ENCODE results near the gene POTEI.
"Not testable (repeated sequence)": the region's sequence is repeated elsewhere in the genome, so short reads cannot be mapped to it uniquely, and the experiment has no call there.

POTEI gene

DNA sequence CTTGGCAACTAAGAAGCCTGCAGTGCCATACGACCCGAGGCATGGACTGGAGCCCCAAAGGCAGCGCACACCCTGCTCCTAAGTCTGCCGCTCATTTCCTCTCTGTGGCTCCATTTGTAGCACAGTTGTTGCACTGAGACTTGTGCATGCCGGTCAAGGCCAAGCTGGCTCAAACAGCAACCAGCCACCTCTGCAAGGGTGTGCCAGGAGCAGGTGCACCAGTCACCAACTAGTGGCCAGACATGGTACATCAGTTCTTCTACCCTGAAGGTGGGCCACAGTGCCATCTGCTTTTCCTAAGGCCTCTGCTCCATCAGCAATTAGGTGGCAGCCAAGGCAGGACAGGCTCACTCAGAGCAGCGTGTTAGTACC lies 54.4 kb downstream of the POTEI start:
- DNase-seq = peak; percentile 4

- not testable (repeated sequence) for DNase-seq
These were observed 55.0 kb downstream of the POTEI start for GRCh38 chr2:130453955-130454711.

- DNase-seq = not testable (repeated sequence)
These were observed 56.2 kb downstream of the POTEI start for GRCh38 chr2:130452897-130453296.

GRCh38 chr2:130451823-130452222 lies 57.3 kb downstream of the POTEI start:
- not testable (repeated sequence) for DNase-seq

GRCh38 chr2:130451278-130451677 lies 57.9 kb downstream of the POTEI start:
- DNase-seq = not testable (repeated sequence)

DNA sequence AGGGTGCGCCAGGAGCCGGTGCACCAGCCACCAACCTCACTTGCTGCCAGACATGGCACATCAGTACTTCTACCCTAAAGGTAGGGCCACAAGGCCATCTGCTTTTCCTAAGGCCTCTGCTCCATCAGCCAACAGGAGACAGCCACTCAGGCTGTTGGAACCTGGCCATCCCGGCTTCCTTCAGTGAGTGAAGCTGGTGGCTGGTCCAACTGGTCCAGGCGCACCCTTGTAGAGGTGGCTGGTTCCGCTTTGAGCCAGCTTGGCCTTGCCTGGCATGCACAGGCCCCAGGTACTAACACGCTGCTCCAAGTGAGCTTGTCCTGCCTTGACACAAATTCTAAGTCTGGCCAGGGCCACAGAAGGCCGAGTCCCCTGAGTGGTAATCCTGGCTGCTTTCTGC lies 58.8 kb downstream of the POTEI start:
- not testable (repeated sequence) for DNase-seq

GRCh38 chr2:130427631-130428030 lies 81.5 kb downstream of the POTEI start:
- peak; percentile 21 for DNase-seq

DNA sequence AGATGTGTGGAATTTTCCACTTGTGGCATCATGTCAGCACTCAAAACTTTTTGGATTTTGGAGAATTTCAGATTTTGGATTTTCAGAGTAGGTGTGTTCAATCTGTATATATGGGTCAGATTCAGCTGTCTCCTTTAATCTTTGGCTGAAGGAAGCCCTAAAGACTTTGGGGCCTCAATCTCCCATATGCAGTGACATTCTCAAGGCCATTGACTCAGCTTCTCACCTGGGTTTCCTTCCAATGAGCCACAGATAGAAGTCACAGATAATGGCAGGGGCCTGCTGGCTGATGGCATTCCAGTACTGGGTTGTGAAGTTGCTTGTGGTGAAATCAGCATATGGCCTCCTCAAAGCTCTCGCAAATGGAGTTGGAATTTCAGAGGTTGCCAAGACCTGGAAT lies 90.3 kb downstream of the POTEI start:
- not testable (repeated sequence) for DNase-seq

GRCh38 chr2:130416693-130417092 lies 92.4 kb downstream of the POTEI start:
- not testable (repeated sequence) for DNase-seq
